Astrocyte of the spinal cord (primary cell): ENCODE measurements around the gene SPX.

Experiments
- DNase-seq: peaks from one replicate; pipeline ENCODE4 v3.0.0; 2011; ENCODE audit warnings: low read depth, low spot score
- H3K4me3 ChIP-seq: 2 replicates; pipeline ENCODE4 v1.5.1; 2011; ENCODE audit warnings: low read depth, mild to moderate bottlenecking, low read length, moderate library complexity
- in situ Hi-C: cut with HindIII; loops from 2 replicates; pipeline ENCODE4 v1.10.0; 2017; ENCODE audit warnings: low sequenced_read_pairs
- TF ChIP-seq, protein P1 (sequence below): IDR thresholded peaks from 2 replicates; pipeline ENCODE4 v1.5.1; 2012; ENCODE audit warnings: low read depth, mild to moderate bottlenecking, low read length, inconsistent platforms

SPX gene

DNA sequence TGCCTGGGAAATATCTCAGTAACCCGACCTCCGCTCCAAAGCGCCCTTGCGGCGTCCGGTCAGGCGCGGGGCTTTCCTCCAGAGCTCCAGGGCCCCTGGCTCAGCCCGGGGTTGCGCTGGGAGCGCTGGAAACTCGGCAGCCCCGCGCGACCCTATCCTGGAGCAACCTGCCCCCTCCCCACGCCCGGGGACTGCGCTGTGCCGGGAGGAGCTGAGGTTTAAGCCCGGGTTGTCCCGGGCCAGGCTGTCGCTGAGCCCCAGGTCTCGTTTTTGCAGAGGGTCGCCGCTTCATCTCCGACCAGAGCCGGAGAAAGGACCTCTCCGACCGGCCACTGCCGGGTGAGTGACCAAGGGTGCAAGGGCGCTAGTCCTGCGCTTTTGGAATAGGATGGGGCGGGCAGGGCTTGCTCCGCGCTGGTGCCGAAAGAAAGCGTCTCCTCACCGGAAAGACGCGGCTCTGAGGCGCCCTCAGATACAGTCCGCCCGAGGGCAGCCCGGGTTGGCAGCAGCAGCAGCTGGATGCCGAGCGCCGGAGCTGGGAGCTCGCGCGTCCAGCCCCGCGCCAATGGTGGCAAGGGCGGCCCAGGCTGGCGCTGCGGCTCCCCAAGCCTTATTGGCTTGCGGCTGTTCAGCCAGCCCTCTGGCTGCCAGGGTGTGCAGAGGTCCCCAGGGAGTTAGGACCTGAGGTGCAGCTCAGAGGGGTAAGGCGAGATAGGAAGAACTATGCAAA, 1.5 kb downstream of the SPX start:
- TF ChIP-seq, protein P1, sequence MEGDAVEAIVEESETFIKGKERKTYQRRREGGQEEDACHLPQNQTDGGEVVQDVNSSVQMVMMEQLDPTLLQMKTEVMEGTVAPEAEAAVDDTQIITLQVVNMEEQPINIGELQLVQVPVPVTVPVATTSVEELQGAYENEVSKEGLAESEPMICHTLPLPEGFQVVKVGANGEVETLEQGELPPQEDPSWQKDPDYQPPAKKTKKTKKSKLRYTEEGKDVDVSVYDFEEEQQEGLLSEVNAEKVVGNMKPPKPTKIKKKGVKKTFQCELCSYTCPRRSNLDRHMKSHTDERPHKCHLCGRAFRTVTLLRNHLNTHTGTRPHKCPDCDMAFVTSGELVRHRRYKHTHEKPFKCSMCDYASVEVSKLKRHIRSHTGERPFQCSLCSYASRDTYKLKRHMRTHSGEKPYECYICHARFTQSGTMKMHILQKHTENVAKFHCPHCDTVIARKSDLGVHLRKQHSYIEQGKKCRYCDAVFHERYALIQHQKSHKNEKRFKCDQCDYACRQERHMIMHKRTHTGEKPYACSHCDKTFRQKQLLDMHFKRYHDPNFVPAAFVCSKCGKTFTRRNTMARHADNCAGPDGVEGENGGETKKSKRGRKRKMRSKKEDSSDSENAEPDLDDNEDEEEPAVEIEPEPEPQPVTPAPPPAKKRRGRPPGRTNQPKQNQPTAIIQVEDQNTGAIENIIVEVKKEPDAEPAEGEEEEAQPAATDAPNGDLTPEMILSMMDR, result no peak
- in situ Hi-C loops, result no loop called here
- DNase-seq, result peak; percentile 55
- peak overlapping the region; percentile 61 for H3K4me3 ChIP-seq

DNA sequence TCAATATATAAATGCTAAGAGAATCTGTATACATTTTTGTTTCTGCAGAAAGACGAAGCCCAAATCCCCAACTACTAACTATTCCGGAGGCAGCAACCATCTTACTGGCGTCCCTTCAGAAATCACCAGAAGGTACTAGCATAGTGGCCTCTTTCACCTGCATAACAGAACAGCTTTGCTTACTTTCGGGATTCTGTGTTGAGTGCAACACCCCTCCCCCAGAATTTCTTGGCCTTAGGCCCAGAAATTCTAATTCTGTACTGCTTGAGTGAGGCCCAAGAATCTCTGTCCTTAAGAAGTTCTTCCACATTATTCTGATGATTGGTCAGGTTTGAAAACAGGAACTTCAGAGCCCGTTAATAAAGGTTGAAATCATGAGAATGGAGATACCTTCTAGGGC, 2.9 kb downstream of the SPX start:
- no peak overlapping the region for H3K4me3 ChIP-seq
- TF ChIP-seq, protein P1, result no peak
- DNase-seq, result no peak
- in situ Hi-C loops, result no loop called here

DNA sequence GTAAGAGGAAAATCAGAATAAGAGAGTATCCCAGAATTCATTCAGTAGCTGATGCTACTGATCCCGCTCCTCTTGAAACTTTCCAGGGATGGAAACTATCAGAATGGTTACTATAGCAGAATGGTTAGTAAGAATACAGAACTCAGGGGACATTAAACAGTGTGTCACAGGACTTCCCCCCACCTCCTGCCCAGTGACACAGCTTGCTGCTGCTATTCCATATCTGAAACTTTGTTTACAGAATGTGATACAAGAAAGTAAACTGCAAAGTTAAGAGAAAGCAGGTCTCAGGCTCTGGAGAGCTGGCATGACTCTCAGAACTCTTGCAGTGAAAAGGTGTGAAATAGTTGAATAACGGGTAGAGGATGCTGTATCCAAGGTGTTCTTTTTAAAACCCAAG, 3.4 kb downstream of the SPX start:
- in situ Hi-C loops, result no loop called here
- DNase-seq, result no peak
- TF ChIP-seq, protein P1, result no peak
- no peak overlapping the region for H3K4me3 ChIP-seq

DNA sequence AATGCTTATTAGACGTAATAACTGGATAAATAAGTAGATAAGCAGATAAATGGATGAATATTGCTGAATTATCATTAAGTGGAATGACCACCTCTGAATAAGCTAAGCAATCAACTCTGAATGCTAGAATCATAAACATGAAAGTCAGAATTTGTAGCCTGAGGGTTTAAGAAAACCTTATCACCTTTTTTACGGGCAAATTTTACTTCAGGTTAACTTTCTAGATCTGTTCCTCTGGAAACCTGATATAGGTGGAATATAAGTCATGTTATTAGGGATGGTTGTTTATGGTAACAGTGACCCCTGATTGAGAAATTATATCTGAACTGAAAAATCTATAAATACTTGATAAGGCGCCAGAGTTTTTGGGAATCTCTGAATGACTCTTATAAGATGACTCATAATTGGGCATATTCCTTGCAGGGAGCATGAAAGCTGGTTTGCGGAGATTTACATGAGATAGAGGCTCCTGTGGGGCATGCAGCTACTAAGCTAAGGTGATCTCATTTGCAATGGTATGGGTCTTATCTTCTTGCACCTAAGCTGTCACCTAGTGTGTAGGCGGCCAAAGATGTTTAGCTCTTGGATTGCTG, 12.1 kb downstream of the SPX start:
- DNase-seq, result no peak
- TF ChIP-seq, protein P1, result no peak
- H3K4me3 ChIP-seq, result no peak overlapping the region
- in situ Hi-C loops, result no loop called here

DNA sequence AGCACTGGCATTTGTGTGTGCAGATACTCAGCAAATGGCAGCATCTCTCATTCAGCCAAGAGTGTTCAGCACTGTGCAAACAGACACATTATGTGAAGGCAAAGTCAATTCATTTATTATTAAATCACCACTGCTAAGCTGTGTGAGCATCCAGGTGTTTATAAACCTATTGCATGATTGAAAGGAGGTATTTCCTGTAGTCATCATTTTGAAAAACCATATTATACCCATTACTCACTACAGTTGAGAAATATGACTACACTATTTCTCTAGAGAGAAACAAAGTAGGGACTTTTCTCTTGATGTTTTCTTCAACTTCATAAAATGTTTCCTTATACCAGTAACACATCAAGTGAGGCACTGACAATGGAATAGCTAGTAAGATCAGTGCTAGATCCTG, 13.7 kb downstream of the SPX start:
- in situ Hi-C loops, result no loop called here
- DNase-seq, result no peak
- TF ChIP-seq, protein P1, result no peak
- H3K4me3 ChIP-seq, result no peak overlapping the region

DNA sequence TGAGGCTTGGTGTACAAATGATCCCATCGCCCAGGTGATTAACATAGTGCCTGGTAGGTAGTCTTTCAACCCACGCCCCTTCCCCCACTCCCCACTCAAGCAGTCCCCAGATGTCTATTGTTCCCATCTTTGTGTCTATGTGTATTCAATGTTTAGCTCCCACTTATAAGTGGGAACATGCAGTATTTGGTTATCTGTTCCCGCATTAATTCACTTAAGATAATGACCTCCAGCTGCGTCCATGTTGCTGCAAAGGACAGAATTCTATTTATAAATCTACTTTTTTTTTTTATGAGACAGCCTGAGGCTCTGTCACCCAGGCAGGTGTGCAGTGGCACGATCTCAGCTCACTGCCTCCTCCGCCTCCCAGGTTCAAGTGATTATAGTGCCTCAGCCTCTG, 15.7 kb downstream of the SPX start:
- in situ Hi-C loops, result no loop called here
- TF ChIP-seq, protein P1, result no peak
- no peak for DNase-seq
- H3K4me3 ChIP-seq, result no peak overlapping the region
